Central memory CD4-positive, alpha-beta T cell (primary cell): ENCODE measurements around the gene SGF29.
"Not testable (repeated sequence)": the region's sequence is repeated elsewhere in the genome, so short reads cannot be mapped to it uniquely, and the experiment has no call there.

Experiments used
- DNase-seq: peaks from one replicate; pipeline ENCODE4 v3.0.0; 2022

Gene SGF29

GRCh38 chr16:28615486-28616223, 61.9 kb downstream of the SGF29 start:
- not testable (repeated sequence) for DNase-seq

- DNase-seq = not testable (repeated sequence)
These were observed 62.5 kb downstream of the SGF29 start for GRCh38 chr16:28616224-28616577.

GRCh38 chr16:28616636-28617035, 62.9 kb downstream of the SGF29 start:
- DNase-seq = no peak

- DNase-seq = no peak
These were observed 64.2 kb downstream of the SGF29 start for GRCh38 chr16:28617874-28618273.

GRCh38 chr16:28620316-28620715, 66.6 kb downstream of the SGF29 start:
- not testable (repeated sequence) for DNase-seq

- DNase-seq = no peak
These were observed 67.9 kb downstream of the SGF29 start for GRCh38 chr16:28621481-28622155.

GRCh38 chr16:28622532-28623171, 68.9 kb downstream of the SGF29 start:
- DNase-seq = not testable (repeated sequence)

GRCh38 chr16:28623172-28623711, 69.5 kb downstream of the SGF29 start:
- peak; percentile 63 for DNase-seq

- not testable (repeated sequence) for DNase-seq
These were observed 77.2 kb downstream of the SGF29 start for GRCh38 chr16:28630905-28631304.

GRCh38 chr16:28636093-28636823, 82.5 kb downstream of the SGF29 start:
- not testable (repeated sequence) for DNase-seq

GRCh38 chr16:28637765-28638164, 84.0 kb downstream of the SGF29 start, which contains the start of gene NPIPB8:
NPIPB8 (plus strand) TSS chr16:28638065; CDS start chr16:28638361, 296 bp downstream.
- DNase-seq = not testable (repeated sequence)

GRCh38 chr16:28638359-28638758, 84.6 kb downstream of the SGF29 start:
- DNase-seq = not testable (repeated sequence)

- not testable (repeated sequence) for DNase-seq
These were observed 86.2 kb downstream of the SGF29 start for GRCh38 chr16:28639959-28640358.
